Measurements from ENCODE around the gene ADAMTS9.

GRCh38 chr3:64728994-64729393 is 41.2 kb upstream of the ADAMTS9 start:
- no peak for TF ChIP-seq POLR2A (IDR thresholded peaks at IDR 0.05)
- no peak for TF ChIP-seq CTCF (IDR thresholded peaks at IDR 0.05)

Measured in prostate gland (tissue), 2 donors.